Psoas muscle (tissue), 8 donors: ENCODE measurements around the gene RNF220. TPM values are rescaled to one million over a fixed set of nuclear protein-coding genes. Genes with fewer than 3 reads are reported as not detected.
A peak's percentile ranks its signal among the peaks of the same experiment; 100 is the strongest.

Source experiments
- ATAC-seq, 4 donors: fragments of 200-7000 bp; cut with Tn5 transposase; one replicate each; pipeline ENCODE4 v1.9.1; 2020; ENCODE audit warnings: moderate library complexity in 3 of 4, mild to moderate bottlenecking in 2 of 4
- DNase-seq, 2 donors: peaks; one replicate each; pipeline ENCODE4 v3.0.0-alpha.2; 2020
- H3K27ac ChIP-seq: fragments of 200-600 bp; one replicate; pipeline ENCODE4 v1.8.0; 2022
- H3K27me3 ChIP-seq, 3 donors: fragments of 200-600 bp in 1 of 3; one replicate each; pipeline versions ENCODE4 v1.6.1 to v1.8.0; 2013 to 2022; ENCODE audit warnings: low read length in 2 of 3, mild to moderate bottlenecking in 2 of 3, moderate library complexity in 1 of 3; ENCODE audit not compliant: insufficient read depth in 3 of 3
- H3K36me3 ChIP-seq, 2 donors: fragments of 200-600 bp in 1 of 2; one replicate each; pipeline versions ENCODE4 v1.6.1 to v1.8.0; 2013 to 2022; ENCODE audit warnings: low read depth in 1 of 2, mild to moderate bottlenecking in 1 of 2, moderate library complexity in 1 of 2; ENCODE audit not compliant: insufficient read depth in 1 of 2
- H3K4me1 ChIP-seq: fragments of 200-600 bp; one replicate; pipeline ENCODE4 v1.8.0; 2022
- H3K4me3 ChIP-seq: fragments of 200-600 bp; one replicate; pipeline ENCODE4 v1.8.0; 2022; ENCODE audit warnings: mild to moderate bottlenecking
- H3K9me3 ChIP-seq: fragments of 200-600 bp; one replicate; pipeline ENCODE4 v1.8.0; 2022
- WGBS, 3 donors: extraction: QIAGEN DNeasy Blood & Tissue Kit; methylation state at CpG; one replicate each; pipeline versions ENCODE4 v1.1.6 to v1.1.7; 2013; 5-methylcytosine and 5-hydroxymethylcytosine counted together
- intact Hi-C, 2 donors: fragments of 100-400 bp; cut with DNase I; formaldehyde crosslinking; loops; one replicate each; pipeline versions ENCODE4 v1.11.0 to v1.14.2; 2022
- polyA plus RNA-seq, 3 donors: library from polyadenylated mRNA; stranded (reverse); fragments of 200-250 nt; gene quantifications; one replicate each; pipeline ENCODE4 v1.2.3, GENCODE V29; 2013
- total RNA-seq, 4 donors: library from RNA; stranded (reverse); fragmentation: NEBNext Ultra II Directional in 2 of 4; extraction: Animal tissue kit (Norgen Biotek cat#: 25700) in 2 of 4; gene quantifications; one replicate each; pipeline versions ENCODE4 v1.2.1 to v1.2.4, GENCODE V29; 2021 to 2023
- TF ChIP-seq, protein P1 (sequence below): fragments of 200-600 bp; IDR thresholded peaks from one replicate; pipeline ENCODE4 v1.8.0; 2022; ENCODE audit warnings: antibody characterized with exemption
- donor health status: healthy with polysubstance abuse.
- donor health status: DM: no; HTN: no; CAD: no; lungs with moderate emphysema.
- donor health status: Bipolar disorder and iron deficiency.
- donor health status: healthy.
- donor health status: DM: yes; HTN: yes; CAD: no.
- donor health status: DM: no; HTN: no; CAD: no.
- donor health status: DM: no; HTN: no; CAD: no.
- donor health status: DM: yes; HTN: yes; CAD: no.

RNF220 gene
- total and polyA plus RNA-seq, 7 donors = 61.1 to 133 (median 75.5) TPM

GRCh38 chr1:44596511-44596910, 191.5 kb downstream of the RNF220 start:
- intact Hi-C loops = loop anchor here (5.0 to 10.0 kb wide), 3 partner anchors 219 to 592 kb away; no protein-coding TSS in a partner anchor
- Histone ChIP-seq H3K27ac (no peak overlapping the region), H3K9me3 (no peaks in the 10 kb centered on the region), H3K27me3 (peaks cover 0 to 7% (median 2%) of the 10 kb centered on the region in 3 donors), H3K36me3 (no peaks in the 10 kb centered on the region), H3K4me3 (no peak overlapping the region), H3K4me1 (no peaks in the 10 kb centered on the region)
- no peak for ATAC-seq
- 40 to 46% (median 41%) methylated on average over 4 of the region's 4 CpGs for WGBS, 3 donors
- DNase-seq = no peak
- TF ChIP-seq, protein P1, sequence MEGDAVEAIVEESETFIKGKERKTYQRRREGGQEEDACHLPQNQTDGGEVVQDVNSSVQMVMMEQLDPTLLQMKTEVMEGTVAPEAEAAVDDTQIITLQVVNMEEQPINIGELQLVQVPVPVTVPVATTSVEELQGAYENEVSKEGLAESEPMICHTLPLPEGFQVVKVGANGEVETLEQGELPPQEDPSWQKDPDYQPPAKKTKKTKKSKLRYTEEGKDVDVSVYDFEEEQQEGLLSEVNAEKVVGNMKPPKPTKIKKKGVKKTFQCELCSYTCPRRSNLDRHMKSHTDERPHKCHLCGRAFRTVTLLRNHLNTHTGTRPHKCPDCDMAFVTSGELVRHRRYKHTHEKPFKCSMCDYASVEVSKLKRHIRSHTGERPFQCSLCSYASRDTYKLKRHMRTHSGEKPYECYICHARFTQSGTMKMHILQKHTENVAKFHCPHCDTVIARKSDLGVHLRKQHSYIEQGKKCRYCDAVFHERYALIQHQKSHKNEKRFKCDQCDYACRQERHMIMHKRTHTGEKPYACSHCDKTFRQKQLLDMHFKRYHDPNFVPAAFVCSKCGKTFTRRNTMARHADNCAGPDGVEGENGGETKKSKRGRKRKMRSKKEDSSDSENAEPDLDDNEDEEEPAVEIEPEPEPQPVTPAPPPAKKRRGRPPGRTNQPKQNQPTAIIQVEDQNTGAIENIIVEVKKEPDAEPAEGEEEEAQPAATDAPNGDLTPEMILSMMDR = no peak

- TF ChIP-seq, protein P1 = no peak
- no peak overlapping the region for H3K27ac ChIP-seq
- intact Hi-C loops = loop anchor here (5.0 to 10.0 kb wide), 3 partner anchors 221 to 593 kb away; no protein-coding TSS in a partner anchor
- ATAC-seq (no peak), DNase-seq (no peak)
- WGBS, 3 donors = 57 to 64% (median 61%) methylated on average over 10 of the region's 10 CpGs
- no peaks in the 10 kb centered on the region for H3K36me3 ChIP-seq
- peaks cover 3% of the 10 kb centered on the region for H3K4me1 ChIP-seq
- H3K27me3 ChIP-seq = peaks cover 0 to 7% (median 2%) of the 10 kb centered on the region in 3 donors
- no peaks in the 10 kb centered on the region for H3K9me3 ChIP-seq
- no peak overlapping the region for H3K4me3 ChIP-seq
Observed at GRCh38 chr1:44598167-44598566, 193.1 kb downstream of the RNF220 start.

GRCh38 chr1:44602634-44603628, 197.9 kb downstream of the RNF220 start:
- peak overlapping the region; percentile 34 for H3K4me3 ChIP-seq
- no peaks in the 10 kb centered on the region for H3K9me3 ChIP-seq
- peaks cover 0 to 7% (median 0%) of the 10 kb centered on the region in 3 donors for H3K27me3 ChIP-seq
- intact Hi-C loops = no loop called here
- H3K36me3 ChIP-seq = no peaks in the 10 kb centered on the region
- TF ChIP-seq, protein P1 = no peak
- DNase-seq (peak; percentile 55 to 84), ATAC-seq (peak; percentile 87 to 98 (median 95))
- H3K27ac ChIP-seq = no peak overlapping the region
- H3K4me1 ChIP-seq = peaks cover 8% of the 10 kb centered on the region
- 31 to 41% (median 31%) methylated on average over 27 to 29 of the region's 29 CpGs for WGBS, 3 donors

- TF ChIP-seq, protein P1 = no peak
- H3K27me3 ChIP-seq = peaks cover 0 to 9% (median 0%) of the 10 kb centered on the region in 3 donors
- peak in 2 of 4 donors; percentile 14 to 19 for ATAC-seq
Observed at GRCh38 chr1:44603718-44604117, 198.7 kb downstream of the RNF220 start.

More at GRCh38 chr1:44603718-44604117, 198.7 kb downstream of the RNF220 start:
- Histone ChIP-seq H3K4me3 (no peak overlapping the region), H3K27ac (no peak overlapping the region), H3K4me1 (peaks cover 8% of the 10 kb centered on the region), H3K36me3 (no peaks in the 10 kb centered on the region), H3K9me3 (no peaks in the 10 kb centered on the region)
- DNase-seq = no peak
- 13 to 51% (median 28%) methylated on average over 4 of the region's 4 CpGs for WGBS, 3 donors
- intact Hi-C loops = no loop called here
